Left ventricle myocardium inferior (tissue), 1 donor: Measurements from ENCODE around the gene XRCC4. TPM values are rescaled to one million over a fixed set of nuclear protein-coding genes. Genes with fewer than 3 reads are reported as not detected.
"Not testable (repeated sequence)": the region's sequence is repeated elsewhere in the genome, so short reads cannot be mapped to it uniquely, and the experiment has no call there.

ENCODE experiments used
- DNase-seq: peaks from one replicate; pipeline ENCODE4 v3.0.0-alpha.2; 2020
- H3K27ac ChIP-seq: fragments of 200-600 bp; replicated peaks from 2 replicates; pipeline ENCODE4 v1.8.0; 2021
- H3K27me3 ChIP-seq: fragments of 200-600 bp; 2 replicates; pipeline ENCODE4 v1.8.0; 2021; ENCODE audit warnings: low read depth
- H3K36me3 ChIP-seq: fragments of 200-600 bp; 2 replicates; pipeline ENCODE4 v1.8.0; 2021
- H3K4me1 ChIP-seq: fragments of 200-600 bp; 2 replicates; pipeline ENCODE4 v1.8.0; 2021
- H3K4me3 ChIP-seq: fragments of 200-600 bp; 2 replicates; pipeline ENCODE4 v1.8.0; 2021; ENCODE audit warnings: mild to moderate bottlenecking, moderate library complexity
- H3K9me3 ChIP-seq: fragments of 200-600 bp; replicated peaks from 2 replicates; pipeline ENCODE4 v1.8.0; 2021
- CTCF ChIP-seq: fragments of 200-600 bp; IDR thresholded peaks from 2 replicates; pipeline ENCODE4 v1.8.0; 2021; ENCODE audit warnings: antibody characterized with exemption, mild to moderate bottlenecking, borderline replicate concordance
- intact Hi-C: fragments of 100-400 bp; cut with micrococcal nuclease; formaldehyde crosslinking; loops from one replicate; pipeline ENCODE4 v1.11.0; 2022
- total RNA-seq: library from RNA; stranded (reverse); fragmentation: NEBNext Ultra II Directional; extraction: Animal tissue kit (Norgen Biotek cat#: 25700); gene quantifications from one replicate; pipeline ENCODE4 v1.2.1, GENCODE V29; 2021
- donor health status: DM: no; HTN: yes; CAD: no; lungs with severe emphysema.

The XRCC4 gene
- total RNA-seq, 1 donor from 2014 or later, result 5.2 TPM

GRCh38 chr5:83149671-83150070 is 72.3 kb downstream of the XRCC4 start:
- no peaks in the 10 kb centered on the region for H3K27me3 ChIP-seq
- no peak overlapping the region for H3K27ac ChIP-seq
- intact Hi-C loops, result no loop called here
- DNase-seq, result no peak
- H3K36me3 ChIP-seq, result no peaks in the 10 kb centered on the region
- no peaks in the 10 kb centered on the region for H3K9me3 ChIP-seq
- no peak for TF ChIP-seq CTCF
- H3K4me3 ChIP-seq, result no peak overlapping the region
- H3K4me1 ChIP-seq, result peaks cover 10% of the 10 kb centered on the region

GRCh38 chr5:83151821-83152220 is 74.5 kb downstream of the XRCC4 start:
- H3K4me1 ChIP-seq, result no peaks in the 10 kb centered on the region
- intact Hi-C loops, result no loop called here
- H3K36me3 ChIP-seq, result no peaks in the 10 kb centered on the region
- no peaks in the 10 kb centered on the region for H3K27me3 ChIP-seq
- no peak for TF ChIP-seq CTCF
- no peak for DNase-seq
- H3K4me3 ChIP-seq, result no peak overlapping the region
- H3K9me3 ChIP-seq, result no peaks in the 10 kb centered on the region
- H3K27ac ChIP-seq, result no peak overlapping the region

GRCh38 chr5:83152996-83153395 is 75.6 kb downstream of the XRCC4 start:
- H3K4me1 ChIP-seq, intact Hi-C loops, DNase-seq, H3K36me3 ChIP-seq, H3K27me3 ChIP-seq, H3K4me3 ChIP-seq, H3K27ac ChIP-seq, H3K9me3 ChIP-seq: not testable (repeated sequence)

GRCh38 chr5:83156001-83156400 is 78.7 kb downstream of the XRCC4 start:
- Histone ChIP-seq H3K36me3 (no peaks in the 10 kb centered on the region), H3K27ac (no peak overlapping the region), H3K27me3 (no peaks in the 10 kb centered on the region), H3K4me3 (no peak overlapping the region), H3K9me3 (no peaks in the 10 kb centered on the region), H3K4me1 (no peaks in the 10 kb centered on the region)
- no peak for DNase-seq
- intact Hi-C loops, result no loop called here
- no peak for TF ChIP-seq CTCF

- no peak for TF ChIP-seq CTCF
- H3K27me3 ChIP-seq, result no peaks in the 10 kb centered on the region
- no peak for DNase-seq
- H3K4me3 ChIP-seq, result no peak overlapping the region
- no peak overlapping the region for H3K27ac ChIP-seq
- H3K36me3 ChIP-seq, result no peaks in the 10 kb centered on the region
- H3K9me3 ChIP-seq, result no peaks in the 10 kb centered on the region
- intact Hi-C loops, result no loop called here
- H3K4me1 ChIP-seq, result no peaks in the 10 kb centered on the region
These were observed 79.8 kb downstream of the XRCC4 start for GRCh38 chr5:83157163-83157562.

GRCh38 chr5:83162601-83163000 is 85.3 kb downstream of the XRCC4 start:
- Histone ChIP-seq H3K4me3 (no peak overlapping the region), H3K27me3 (no peaks in the 10 kb centered on the region), H3K9me3 (no peaks in the 10 kb centered on the region), H3K27ac (no peak overlapping the region), H3K36me3 (no peaks in the 10 kb centered on the region), H3K4me1 (no peaks in the 10 kb centered on the region)
- DNase-seq, result no peak
- intact Hi-C loops, result no loop called here
- no peak for TF ChIP-seq CTCF
